GM12891 (cell line): ENCODE results near the gene CALU.

Experiments
- POLR2A ChIP-seq: IDR thresholded peaks from 2 replicates; pipeline ENCODE4 v1.6.1; 2011; ENCODE audit warnings: low read depth, low read length, control low read depth
- POLR2AphosphoS5 ChIP-seq: IDR thresholded peaks from 2 replicates; pipeline ENCODE4 v1.6.1; 2011; ENCODE audit warnings: low read depth, low read length, control low read depth
- TAF1 ChIP-seq: IDR thresholded peaks from 2 replicates; pipeline ENCODE4 v1.6.1; 2011; ENCODE audit warnings: low read depth, low read length, control low read depth

DNA sequence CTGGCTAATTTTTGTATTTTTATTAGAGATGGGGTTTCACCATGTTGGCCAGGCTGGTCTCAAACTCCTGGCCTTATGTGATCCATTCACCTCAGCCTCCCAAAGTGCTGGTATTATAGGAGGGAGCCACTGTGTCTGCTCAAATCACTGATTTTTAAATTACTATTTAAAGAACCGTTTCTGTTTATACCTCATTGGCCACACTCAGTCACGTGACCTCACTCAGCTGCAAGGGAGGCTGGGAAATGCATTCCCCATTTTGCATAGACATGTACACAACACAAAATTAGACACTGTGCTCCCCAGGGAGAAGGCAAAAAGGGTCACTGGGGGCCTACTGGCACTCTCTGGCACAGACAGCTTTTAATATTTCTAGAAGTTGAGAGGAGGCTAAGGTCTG lies 13.6 kb upstream of the CALU start:
- no peak for TF ChIP-seq POLR2AphosphoS5
- no peak for TF ChIP-seq TAF1
- TF ChIP-seq POLR2A: no peak
